IMR-90 (cell line): ENCODE data around the gene ALOX15. TPM values are rescaled to one million over a fixed set of nuclear protein-coding genes. Genes with fewer than 3 reads are reported as not detected.

Experiments
- ATAC-seq: fragments of 200-7000 bp; cut with Tn5 transposase; 2 replicates; pipeline ENCODE4 v1.9.1; 2020; ENCODE audit warnings: low read depth, mild to moderate bottlenecking, moderate library complexity
- BruUV-seq: library from RNA; stranded (reverse); fragments of 400-500 nt; replicated peaks from 2 replicates; lab custom pipeline; 2021; lab: Mats Ljungman, UMichigan
- CTCF ChIA-PET: fragments of 300-600 bp; formaldehyde crosslinking; extraction: SDS; loops from one replicate; lab custom pipeline; 2021; ENCODE audit warnings: antibody characterized with exemption; lab: Yijun Ruan, JAX
- POLR2A ChIA-PET: fragments of 300-600 bp; sonication (Branson Sonifier 250); formaldehyde crosslinking; loops from one replicate; lab custom pipeline; 2022; ENCODE audit warnings: antibody characterized with exemption; ENCODE audit not compliant: unreplicated experiment; lab: Charles Lee
- DNase-seq: peaks from one replicate; pipeline ENCODE4 v3.0.0; 2013
- H2AFZ ChIP-seq: replicated peaks from 2 replicates; pipeline ENCODE3; 2013; ENCODE audit warnings: low read length, mild to moderate bottlenecking; ENCODE audit not compliant: poor library complexity
- H2AK5ac ChIP-seq: 2 replicates; pipeline ENCODE4 v1.6.1; 2013; ENCODE audit warnings: low read depth, low read length, inconsistent platforms
- H2AK9ac ChIP-seq: replicated peaks from 2 replicates; pipeline ENCODE3; 2013; ENCODE audit warnings: mild to moderate bottlenecking, low read depth, low read length, moderate library complexity; ENCODE audit not compliant: poor library complexity
- H2BK120ac ChIP-seq: 2 replicates; pipeline ENCODE4 v1.6.1; 2013; ENCODE audit warnings: low read depth, low read length, inconsistent platforms
- H2BK15ac ChIP-seq: 3 replicates; pipeline ENCODE4 v1.6.1; 2013; ENCODE audit warnings: low read depth, low read length, inconsistent platforms
- H2BK20ac ChIP-seq: 2 replicates; pipeline ENCODE4 v1.6.1; 2013; ENCODE audit warnings: low read depth, mild to moderate bottlenecking, inconsistent platforms, low read length, moderate library complexity
- H2BK5ac ChIP-seq: 2 replicates; pipeline ENCODE4 v1.6.1; 2013; ENCODE audit warnings: mild to moderate bottlenecking, low read depth, low read length, inconsistent platforms; ENCODE audit not compliant: poor library complexity, severe bottlenecking
- H3K14ac ChIP-seq: replicated peaks from 2 replicates; pipeline ENCODE4 v1.6.1; 2013; ENCODE audit warnings: low read depth, low read length, inconsistent platforms
- H3K18ac ChIP-seq: 2 replicates; pipeline ENCODE4 v1.6.1; 2013; ENCODE audit warnings: low read depth, low read length, control low read depth
- H3K23ac ChIP-seq: 2 replicates; pipeline ENCODE4 v1.6.1; 2013; ENCODE audit warnings: low read depth, low read length, inconsistent platforms
- H3K27ac ChIP-seq: 2 replicates; pipeline ENCODE4 v1.5.1; 2013; ENCODE audit warnings: mild to moderate bottlenecking, control low read depth, low read length; ENCODE audit not compliant: insufficient read depth
- H3K27me3 ChIP-seq: 2 replicates; pipeline ENCODE4 v1.6.1; 2013; ENCODE audit warnings: low read length; ENCODE audit not compliant: control insufficient read depth, insufficient read depth
- H3K36me3 ChIP-seq: 2 replicates; pipeline ENCODE4 v1.6.1; 2013; ENCODE audit warnings: low read length, mixed read lengths; ENCODE audit not compliant: control insufficient read depth, insufficient read depth
- H3K4ac ChIP-seq: 2 replicates; pipeline ENCODE4 v1.6.1; 2013; ENCODE audit warnings: low read depth, low read length, inconsistent platforms
- H3K4me1 ChIP-seq: 2 replicates; pipeline ENCODE4 v1.6.1; 2013; ENCODE audit warnings: low read length, mixed read lengths; ENCODE audit not compliant: control insufficient read depth, insufficient read depth
- H3K4me2 ChIP-seq: 2 replicates; pipeline ENCODE4 v1.6.1; 2013; ENCODE audit warnings: low read depth, mild to moderate bottlenecking, control low read depth, low read length, moderate library complexity
- H3K4me3 ChIP-seq: 2 replicates; pipeline ENCODE4 v1.5.1; 2013; ENCODE audit warnings: low read depth, mild to moderate bottlenecking, control low read depth, low read length, moderate library complexity; ENCODE audit not compliant: insufficient read depth
- H3K56ac ChIP-seq: 2 replicates; pipeline ENCODE4 v1.6.1; 2013; ENCODE audit warnings: low read length, inconsistent platforms; ENCODE audit not compliant: insufficient read depth; ENCODE audit errors: extremely low read depth
- H3K79me1 ChIP-seq, 2 experiments: 2 replicates each; pipeline ENCODE4 v1.6.1; 2013; ENCODE audit warnings: low read length in 2 of 2, inconsistent platforms in 1 of 2, low read depth in 1 of 2
- H3K9ac ChIP-seq: 2 replicates; pipeline ENCODE4 v1.6.1; 2013; ENCODE audit warnings: low read depth, low read length, control low read depth
- H3K9me1 ChIP-seq: 2 replicates; pipeline ENCODE4 v1.6.1; 2013; ENCODE audit warnings: low read length, inconsistent platforms; ENCODE audit not compliant: insufficient read depth
- H3K9me3 ChIP-seq: 2 replicates; pipeline ENCODE4 v1.6.1; 2013; ENCODE audit warnings: low read length; ENCODE audit not compliant: control insufficient read depth, insufficient read depth
- H4K20me1 ChIP-seq: 2 replicates; pipeline ENCODE4 v1.6.1; 2013; ENCODE audit warnings: low read length, inconsistent platforms; ENCODE audit not compliant: insufficient read depth
- H4K5ac ChIP-seq: 2 replicates; pipeline ENCODE4 v1.6.1; 2013; ENCODE audit warnings: mild to moderate bottlenecking, low read depth, low read length, control low read depth
- H4K8ac ChIP-seq, 2 experiments: 2 replicates each; pipeline ENCODE4 v1.6.1; 2013; ENCODE audit warnings: low read depth in 2 of 2, low read length in 2 of 2, control low read depth in 1 of 2, inconsistent platforms in 1 of 2
- H4K91ac ChIP-seq: 2 replicates; pipeline ENCODE4 v1.6.1; 2013; ENCODE audit warnings: low read depth, low read length, inconsistent platforms; ENCODE audit not compliant: insufficient read depth
- BHLHE40 ChIP-seq: fragments of 150-350 bp; IDR thresholded peaks from 2 replicates; pipeline ENCODE4 v1.6.1; 2016; ENCODE audit warnings: mild to moderate bottlenecking, low read depth, low read length
- CEBPB ChIP-seq: IDR thresholded peaks from 2 replicates; pipeline ENCODE4 v1.6.1; 2012; ENCODE audit warnings: low read depth, low read length, improper control_type of control experiment
- CHD1 ChIP-seq: IDR thresholded peaks from 2 replicates; pipeline ENCODE4 v1.6.1; 2012; ENCODE audit warnings: low read depth, low read length, improper control_type of control experiment
- CTCF ChIP-seq: conservative IDR thresholded peaks from 2 replicates; pipeline ENCODE4 v1.5.1; 2012; ENCODE audit warnings: mild to moderate bottlenecking, low read depth, low read length, improper control_type of control experiment
- ELK1 ChIP-seq: fragments of 150-350 bp; IDR thresholded peaks from 2 replicates; pipeline ENCODE4 v1.6.1; 2016; ENCODE audit warnings: low read depth, mild to moderate bottlenecking, low read length, moderate library complexity, borderline replicate concordance
- FOS ChIP-seq: fragments of 150-350 bp; IDR thresholded peaks from 2 replicates; pipeline ENCODE4 v1.6.1; 2016; ENCODE audit warnings: low read depth, low read length
- MAFK ChIP-seq: IDR thresholded peaks from 2 replicates; pipeline ENCODE4 v1.6.1; 2012; ENCODE audit warnings: low read depth, low read length, improper control_type of control experiment
- MAZ ChIP-seq: IDR thresholded peaks from 2 replicates; pipeline ENCODE4 v1.6.1; 2012; ENCODE audit warnings: low read depth, mild to moderate bottlenecking, low read length, improper control_type of control experiment, moderate library complexity, borderline replicate concordance
- MXI1 ChIP-seq: IDR thresholded peaks from 2 replicates; pipeline ENCODE4 v1.6.1; 2012; ENCODE audit warnings: low read depth, mild to moderate bottlenecking, low read length, moderate library complexity, borderline replicate concordance
- NFE2L2 ChIP-seq: fragments of 150-350 bp; IDR thresholded peaks from 2 replicates; pipeline ENCODE4 v1.6.1; 2016; ENCODE audit warnings: low read depth, mild to moderate bottlenecking, low read length
- POLR2A ChIP-seq: IDR thresholded peaks from 2 replicates; pipeline ENCODE4 v1.6.1; 2012; ENCODE audit warnings: mild to moderate bottlenecking, low read depth, low read length
- RAD21 ChIP-seq: IDR thresholded peaks from 2 replicates; pipeline ENCODE4 v1.6.1; 2012; ENCODE audit warnings: low read length, improper control_type of control experiment
- RCOR1 ChIP-seq: IDR thresholded peaks from 2 replicates; pipeline ENCODE4 v1.6.1; 2012; ENCODE audit warnings: mild to moderate bottlenecking, low read length, improper control_type of control experiment; ENCODE audit not compliant: insufficient replicate concordance
- RFX5 ChIP-seq: IDR thresholded peaks from 2 replicates; pipeline ENCODE4 v1.8.0; 2012; ENCODE audit warnings: low read depth, mild to moderate bottlenecking, low read length, moderate library complexity
- SMC3 ChIP-seq: fragments of 150-350 bp; IDR thresholded peaks from 2 replicates; pipeline ENCODE4 v1.6.1; 2016; ENCODE audit warnings: low read depth, mild to moderate bottlenecking, antibody characterized with exemption, low read length, moderate library complexity
- WGBS, 2 experiments: methylation state at CpG; one replicate each; pipeline versions ENCODE4 v1.1.5 to v1.1.7; 2013; ENCODE audit warnings: missing lambda C conversion rate in 2 of 2; ENCODE audit not compliant: insufficient read length in 1 of 2; ENCODE audit errors: extremely low coverage in 2 of 2; 5-methylcytosine and 5-hydroxymethylcytosine counted together
- dilution Hi-C: fragments of 300-500 bp; cut with HindIII; formaldehyde crosslinking; loops from one replicate; pipeline ENCODE4 v1.14.3; 2018; ENCODE audit warnings: low sequenced_read_pairs; ENCODE audit not compliant: unreplicated experiment
- in situ Hi-C: fragments of 300-500 bp; cut with MboI; formaldehyde crosslinking; loops from 3 replicates; pipeline ENCODE4 v1.14.3; 2019; ENCODE audit warnings: low sequenced_read_pairs, inconsistent platforms, mixed read lengths
- intact Hi-C: fragments of 100-400 bp; cut with micrococcal nuclease; formaldehyde crosslinking; loops from 2 replicates; pipeline ENCODE4 v1.10.0; 2022
- polyA plus RNA-seq, 3 experiments: library from polyadenylated mRNA; depleted of rRNA; stranded (reverse); fragments of >200 nt; gene quantifications; 2 replicates each; pipeline ENCODE4 v1.2.3, GENCODE V29; 2012; ENCODE audit warnings: low replicate concordance in 1 of 3
- total RNA-seq: library from RNA; depleted of rRNA; stranded (reverse); fragments of >200 nt; gene quantifications from 2 replicates; pipeline ENCODE4 v1.2.3, GENCODE V29; 2012
- TF ChIP-seq, protein P1 (sequence below): fragments of 150-350 bp; IDR thresholded peaks from 2 replicates; pipeline ENCODE4 v1.6.1; 2017; ENCODE audit warnings: mild to moderate bottlenecking, antibody characterized with exemption, low read length, low read depth

ALOX15 gene
- total and polyA plus RNA-seq, 2 of the 4 experiments (the other 2 are of a cell fraction) = not detected

DNA sequence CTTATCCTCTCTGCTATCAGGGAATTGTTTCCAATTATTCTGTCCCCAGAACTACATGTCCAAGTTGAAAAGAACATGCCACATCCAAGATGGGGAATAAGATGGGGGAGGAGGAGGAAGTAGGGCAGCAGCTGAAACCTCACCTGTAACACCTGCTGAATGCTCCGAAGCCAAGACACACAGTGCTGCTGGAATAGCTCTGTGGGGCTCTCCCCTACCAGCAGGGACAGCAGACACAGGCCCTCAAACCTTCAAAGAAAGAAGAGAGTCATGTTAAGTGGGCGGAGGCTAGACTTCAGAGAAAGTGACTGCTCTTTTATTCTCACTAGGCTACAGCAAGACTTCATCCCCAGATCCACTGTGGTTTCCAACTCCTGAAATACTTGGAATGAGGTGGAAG is 49.3 kb upstream of the ALOX15 start:
- Histone ChIP-seq H3K9me3 (no peaks in the 10 kb centered on the region), H3K36me3 (peaks cover 15% of the 10 kb centered on the region; the same call in 1 of the 2 replicates), H4K20me1 (peaks cover 18% of the 10 kb centered on the region), H3K18ac (no peak overlapping the region), H3K27me3 (no peaks in the 10 kb centered on the region), H3K4me3 (no peak overlapping the region), H3K9me1 (peaks cover 10% of the 10 kb centered on the region; the same call in 1 of the 2 replicates), H3K79me1 (peaks cover 7 to 41% of the 10 kb centered on the region in 2 experiments), H2AK9ac (no peak overlapping the region), H2BK20ac (no peak overlapping the region), H3K4me2 (no peak overlapping the region), H3K56ac (no peak overlapping the region), H2BK15ac (no peak overlapping the region), H2BK120ac (no peak overlapping the region), H3K9ac (no peak overlapping the region), H3K27ac (no peak overlapping the region), H4K5ac (no peak overlapping the region), H2AK5ac (no peak overlapping the region), H3K4ac (no peak overlapping the region), H3K14ac (no peak overlapping the region), H3K4me1 (peaks cover 2% of the 10 kb centered on the region; the same call in 1 of the 2 replicates), H4K91ac (no peak overlapping the region), H2BK5ac (no peak overlapping the region), H2AFZ (no peak overlapping the region), H3K23ac (no peak overlapping the region), H4K8ac (no peak overlapping the region)
- ChIA-PET CTCF (interaction anchor here (1.1 kb wide), 1 partner anchor 213 kb away, joined by 3 read pairs; the partner anchor contains the start of gene CHRNE), POLR2A (no interaction called here)
- dilution Hi-C loops (no loop called here), in situ Hi-C loops (no loop called here), intact Hi-C loops (no loop called here)
- no CpG with 5 or more reads among the region's 2 CpGs for WGBS, 2 experiments
- TF ChIP-seq SMC3 (no peak), CTCF (no peak), CEBPB (no peak), CHD1 (no peak), RCOR1 (no peak), FOS (no peak), ELK1 (no peak), MXI1 (no peak), MAZ (no peak), MAFK (no peak), RAD21 (no peak), POLR2A (no peak), BHLHE40 (no peak), RFX5 (no peak), NFE2L2 (no peak)
- TF ChIP-seq, protein P1, sequence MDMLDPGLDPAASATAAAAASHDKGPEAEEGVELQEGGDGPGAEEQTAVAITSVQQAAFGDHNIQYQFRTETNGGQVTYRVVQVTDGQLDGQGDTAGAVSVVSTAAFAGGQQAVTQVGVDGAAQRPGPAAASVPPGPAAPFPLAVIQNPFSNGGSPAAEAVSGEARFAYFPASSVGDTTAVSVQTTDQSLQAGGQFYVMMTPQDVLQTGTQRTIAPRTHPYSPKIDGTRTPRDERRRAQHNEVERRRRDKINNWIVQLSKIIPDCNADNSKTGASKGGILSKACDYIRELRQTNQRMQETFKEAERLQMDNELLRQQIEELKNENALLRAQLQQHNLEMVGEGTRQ = no peak
- BruUV-seq = no TSS peak
- no peak for ATAC-seq
- DNase-seq = no peak
